ENCODE data around the gene SLC23A2.
"Not testable (repeated sequence)": the region's sequence is repeated elsewhere in the genome, so short reads cannot be mapped to it uniquely, and the experiment has no call there.

The SLC23A2 gene

DNA sequence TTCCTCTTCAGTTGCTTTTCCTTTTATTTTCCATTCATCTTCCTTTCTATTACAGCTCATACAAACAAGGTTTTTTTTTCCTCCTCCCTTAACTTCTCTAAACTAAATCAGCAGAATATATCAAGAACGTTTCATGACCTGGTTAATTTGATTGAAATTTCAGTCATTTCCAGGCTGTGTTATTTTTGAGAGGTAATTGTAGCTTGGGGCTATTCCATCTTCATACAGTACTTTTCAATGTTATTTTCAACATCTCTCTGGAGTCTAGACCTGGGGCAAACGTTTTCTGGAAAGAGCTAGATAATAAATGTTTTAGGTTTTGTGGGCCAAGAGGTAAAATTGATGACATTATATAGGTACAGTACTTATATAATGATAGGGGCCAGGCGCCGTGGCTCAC lies 4.0 kb upstream of the SLC23A2 start:
- DNase-seq = no peak

GRCh38 chr20:5004825-5005224 lies 3.5 kb upstream of the SLC23A2 start:
- not testable (repeated sequence) for DNase-seq

DNA sequence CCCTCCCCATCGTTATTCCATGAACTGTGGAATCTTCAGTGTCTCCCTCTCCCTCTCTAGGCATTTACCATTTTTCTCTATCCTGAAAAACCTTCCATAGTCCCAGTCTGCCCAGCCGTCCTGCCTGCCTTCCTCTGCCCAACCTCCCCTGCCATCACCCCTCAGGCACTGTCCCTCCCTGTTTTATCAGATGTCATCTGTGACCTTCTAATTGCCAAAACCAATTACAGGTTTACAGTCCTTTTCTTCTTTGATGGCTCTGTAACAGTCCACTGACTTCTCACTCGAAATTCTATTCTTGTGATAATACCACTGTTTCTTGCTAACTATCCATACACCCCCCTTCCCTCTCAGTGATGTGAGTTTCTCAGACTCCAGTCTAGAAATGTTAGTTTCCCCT lies 2.3 kb upstream of the SLC23A2 start:
- no peak for DNase-seq

DNA sequence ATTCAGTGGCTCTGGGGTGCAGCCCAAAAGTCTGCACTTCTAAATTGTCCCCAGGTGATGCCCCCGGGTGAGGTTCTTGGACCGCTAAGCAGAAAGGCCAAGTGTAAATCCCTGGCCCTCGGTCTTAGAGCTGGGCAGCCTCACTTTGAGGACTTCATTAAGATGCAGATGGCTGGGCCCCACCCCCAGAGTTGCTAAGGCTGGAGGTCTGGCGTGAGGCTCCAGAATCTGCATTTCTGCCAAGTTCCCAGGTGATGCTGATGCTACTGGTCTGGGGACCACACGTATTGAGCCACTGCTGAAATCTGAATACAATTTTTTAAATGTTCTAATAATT lies 735 bp upstream of the SLC23A2 start:
- peak; percentile 26 for DNase-seq

GRCh38 chr20:5000263-5001173 lies 792 bp downstream of the SLC23A2 start:
- peak; percentile 44 for DNase-seq

GRCh38 chr20:4999788-5000187 lies 1.5 kb downstream of the SLC23A2 start:
- no peak for DNase-seq

DNA sequence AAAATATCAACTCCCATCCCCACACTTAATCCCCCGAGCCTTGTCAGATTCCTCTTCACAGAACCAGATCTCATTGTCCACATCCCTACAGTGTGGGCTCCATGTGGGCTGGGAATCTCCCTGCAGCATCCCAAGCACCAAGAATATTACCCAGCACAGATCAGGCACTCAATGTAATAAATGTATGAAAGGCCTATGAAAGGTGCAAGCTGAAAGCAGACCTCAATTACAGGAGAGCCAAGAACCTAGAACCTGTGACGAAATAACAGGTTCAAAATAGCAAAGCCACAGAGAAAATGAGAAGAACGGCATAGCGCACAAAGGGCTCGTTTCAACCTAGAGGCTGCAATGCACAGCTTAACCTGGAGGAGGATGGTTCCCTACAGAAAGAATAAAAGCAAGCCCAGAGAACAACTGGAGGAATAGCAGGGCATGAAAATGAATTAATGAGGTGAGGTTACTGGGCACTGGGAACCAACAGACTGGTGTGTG lies 3.1 kb downstream of the SLC23A2 start:
- no peak for DNase-seq

DNA sequence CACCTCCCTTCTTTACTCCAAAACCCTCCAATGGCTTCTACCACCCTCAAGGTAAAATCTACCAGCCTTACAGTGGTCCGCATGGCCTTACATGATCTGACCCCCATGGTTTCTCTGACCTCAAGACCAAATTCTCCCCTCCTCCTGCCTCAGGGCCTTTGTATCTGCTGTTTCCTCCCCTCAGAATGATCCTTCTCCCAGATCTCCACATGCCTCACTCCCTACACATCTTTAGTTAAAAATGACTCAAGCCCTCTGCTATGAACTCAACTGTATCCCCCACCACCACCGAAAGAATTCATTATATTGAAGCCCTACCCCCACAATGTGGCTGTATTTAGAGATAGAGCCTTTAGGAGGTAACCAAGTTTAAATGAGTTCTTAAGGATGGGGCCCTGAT lies 4.1 kb downstream of the SLC23A2 start:
- no peak for DNase-seq

DNA sequence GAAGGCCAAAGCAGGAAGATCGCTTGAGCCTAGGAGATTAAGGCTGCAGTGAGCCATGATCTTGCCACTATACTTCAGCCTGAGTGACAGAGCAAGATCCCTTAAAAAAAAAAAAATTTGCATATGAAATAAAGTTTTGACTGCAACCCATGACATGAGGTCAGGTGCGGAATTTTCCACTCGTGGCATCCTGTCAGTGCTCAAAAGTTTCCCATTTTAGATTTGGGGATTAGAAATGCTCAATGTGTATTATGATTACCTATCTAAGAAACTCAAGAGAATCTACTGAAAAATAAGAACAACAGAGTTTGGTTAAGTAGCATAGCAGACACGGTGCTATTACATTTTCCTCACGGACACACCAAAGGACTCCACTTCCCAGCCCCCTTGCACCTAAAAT lies 11.7 kb downstream of the SLC23A2 start:
- peak; percentile 32 for DNase-seq

DNA sequence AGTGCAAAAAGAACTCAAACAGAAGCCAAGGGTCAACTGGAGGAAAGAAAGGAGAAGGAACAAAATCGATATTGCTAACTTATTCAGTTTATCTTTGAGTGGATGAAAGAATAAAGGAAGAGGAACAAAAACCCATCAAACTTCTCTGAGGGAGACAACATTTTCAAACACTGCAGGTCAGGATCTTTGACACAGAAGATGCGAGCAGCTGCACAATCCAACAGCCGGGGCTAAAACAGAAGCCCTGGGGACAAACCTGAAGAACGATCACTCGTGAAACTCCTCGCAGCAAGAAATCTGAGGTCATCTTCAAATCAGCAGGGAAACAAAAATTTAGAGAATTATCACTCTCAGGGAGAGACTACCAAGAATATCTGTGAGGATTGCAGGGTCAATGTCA lies 14.2 kb downstream of the SLC23A2 start:
- DNase-seq = no peak

GRCh38 chr20:4985658-4986057 lies 15.7 kb downstream of the SLC23A2 start:
- no peak for DNase-seq

DNA sequence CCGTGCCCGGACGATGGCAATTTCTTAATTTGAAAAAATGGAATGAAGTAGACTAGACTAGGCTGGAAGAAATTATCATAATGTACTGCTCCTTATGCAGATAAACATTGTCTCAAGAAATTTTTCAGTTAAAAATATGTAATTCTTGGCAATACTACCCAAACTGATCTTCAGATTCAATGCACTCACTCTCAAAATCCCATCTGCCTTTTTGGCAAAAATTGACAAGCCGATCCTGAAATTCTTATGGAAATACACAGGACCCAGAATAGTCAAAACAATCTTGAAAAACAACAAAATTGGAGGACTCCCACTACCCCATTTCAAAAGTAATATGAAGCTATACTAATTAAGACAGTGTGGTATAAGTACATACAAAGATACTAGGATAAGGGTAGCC lies 19.0 kb downstream of the SLC23A2 start:
- DNase-seq = no peak

DNA sequence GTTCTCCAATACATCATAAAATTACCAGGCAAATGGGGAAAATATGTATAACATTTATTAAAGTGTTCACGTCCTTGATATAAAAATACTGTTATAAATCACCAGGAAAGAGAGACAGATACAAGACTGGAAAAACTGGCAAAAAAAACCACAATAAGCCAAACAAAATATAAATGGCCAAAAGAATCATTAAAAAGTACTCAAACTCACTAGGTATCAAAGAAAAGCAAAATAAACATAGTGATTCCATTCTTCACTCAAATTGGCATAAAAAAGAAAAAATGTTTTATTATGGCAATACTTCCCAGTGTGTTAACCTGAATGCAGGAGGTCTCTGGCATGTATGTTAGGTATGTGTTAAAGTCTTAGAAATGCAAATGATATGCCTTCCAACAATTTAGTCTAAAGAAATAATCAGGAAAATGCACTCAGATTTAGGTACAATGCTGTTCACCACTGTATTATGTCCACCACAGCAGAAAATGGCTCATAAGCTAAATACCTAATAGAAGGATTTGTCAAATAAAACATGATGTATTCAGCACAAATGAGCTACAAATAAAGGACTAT lies 21.4 kb downstream of the SLC23A2 start:
- no peak for DNase-seq

DNA sequence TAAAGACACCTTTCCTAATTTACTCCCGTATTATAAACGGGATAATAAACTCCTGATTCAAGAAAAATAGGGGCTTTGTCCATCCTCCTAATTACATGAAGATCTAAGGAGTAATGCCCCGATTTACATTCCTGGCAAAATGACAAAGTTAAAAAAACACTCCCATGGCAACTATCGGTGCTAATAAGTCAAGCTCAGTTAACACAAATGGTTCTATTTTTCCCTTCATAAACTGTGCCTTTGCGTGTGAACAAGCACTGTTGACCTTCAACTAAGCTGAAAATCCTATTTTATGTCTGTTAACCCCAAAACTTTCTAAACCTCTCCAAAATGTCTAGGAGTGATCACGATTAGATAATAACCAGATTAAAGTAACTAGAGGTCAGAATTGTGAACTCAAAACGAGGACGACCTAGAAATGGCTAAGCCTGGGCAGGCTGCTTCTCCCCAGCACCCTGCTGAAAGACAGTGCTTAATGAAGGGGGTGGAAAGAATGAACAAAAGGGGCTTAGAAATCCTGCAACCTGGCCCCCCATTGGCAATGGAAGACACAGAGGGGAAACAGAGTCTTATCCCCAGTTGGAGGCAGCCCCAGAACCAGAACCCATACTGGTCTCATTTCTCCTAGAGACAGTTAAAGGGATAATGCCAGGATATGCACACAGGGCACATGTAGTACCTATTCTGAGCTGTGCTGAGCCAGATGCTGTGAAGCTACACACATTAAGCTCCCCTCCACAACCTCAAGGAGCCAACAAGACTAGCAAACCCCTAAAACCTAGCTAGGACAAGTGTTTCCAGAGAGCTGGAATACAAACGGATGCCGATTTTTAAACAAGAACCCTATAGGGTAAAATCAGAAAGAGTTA lies 23.0 kb downstream of the SLC23A2 start:
- DNase-seq = no peak

GRCh38 chr20:4976014-4976413 lies 25.3 kb downstream of the SLC23A2 start:
- DNase-seq = not testable (repeated sequence)

DNA sequence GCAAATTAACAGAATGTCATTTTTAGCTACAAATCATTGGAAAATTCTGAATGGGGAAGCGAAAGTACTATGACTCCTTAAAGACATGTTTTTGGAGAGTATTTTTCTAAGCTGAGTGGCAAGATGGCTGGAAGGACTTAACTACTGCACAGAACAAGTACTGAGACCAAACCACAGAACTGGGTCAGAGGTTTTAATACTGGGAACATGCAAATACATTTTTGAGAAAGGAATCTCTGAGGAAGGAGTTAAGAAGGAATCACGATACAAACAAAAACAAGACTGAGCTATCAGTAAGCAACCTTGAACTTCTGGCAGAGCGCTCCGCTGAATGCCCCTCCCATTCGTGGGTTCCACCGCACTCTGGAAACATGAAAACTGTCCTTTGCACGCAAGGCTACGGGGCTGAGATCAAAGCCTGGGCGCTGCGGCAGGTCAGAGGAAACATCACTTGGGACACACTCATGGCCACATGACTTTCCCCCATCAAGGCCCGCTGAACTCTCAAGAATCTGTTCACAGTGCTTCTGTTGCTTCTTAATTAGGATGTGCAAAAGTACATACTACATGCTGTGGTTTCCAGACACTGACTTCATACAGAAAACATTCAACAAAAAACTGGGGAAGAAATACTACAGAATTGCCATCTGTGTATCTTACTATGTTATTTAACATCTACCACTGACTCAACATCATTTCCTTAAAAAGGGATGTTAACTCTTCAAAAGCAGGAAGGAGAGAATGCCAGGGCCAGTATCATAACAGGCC lies 27.8 kb downstream of the SLC23A2 start:
- DNase-seq = peak; percentile 64

DNA sequence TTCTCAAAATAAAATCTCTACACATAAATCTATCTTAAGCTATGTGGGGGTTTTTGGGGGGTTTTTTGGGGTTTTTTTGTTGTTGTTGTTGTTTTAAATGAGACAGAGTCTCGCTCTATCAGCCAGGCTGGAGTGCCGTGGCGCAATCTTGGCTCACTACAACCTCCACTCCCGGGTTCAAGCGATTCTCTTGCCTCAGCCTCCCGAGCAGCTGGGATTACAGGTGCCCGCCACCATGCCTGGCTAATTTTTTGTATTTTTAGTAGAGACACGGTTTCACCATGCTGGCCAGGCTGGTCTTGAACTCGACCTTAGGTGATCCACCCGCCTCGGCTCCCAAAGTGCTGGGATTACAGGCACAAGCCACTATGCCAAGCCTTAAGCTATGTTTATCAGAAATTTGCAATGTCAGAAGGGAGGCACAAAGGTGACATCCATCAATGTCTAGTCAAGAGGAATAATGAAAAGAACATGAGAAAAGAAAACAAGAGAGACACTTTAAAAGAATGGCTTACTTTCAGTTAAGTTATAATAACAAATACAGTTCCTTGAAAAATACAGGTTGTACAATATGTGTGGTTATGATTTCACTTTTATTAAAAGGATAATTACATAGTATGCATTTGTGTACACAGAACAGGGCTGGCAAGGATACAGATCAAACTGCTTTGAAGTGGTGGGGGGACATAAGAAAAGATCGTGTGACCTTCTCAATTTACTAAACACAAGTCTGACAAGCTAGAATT lies 28.6 kb downstream of the SLC23A2 start:
- DNase-seq = no peak

DNA sequence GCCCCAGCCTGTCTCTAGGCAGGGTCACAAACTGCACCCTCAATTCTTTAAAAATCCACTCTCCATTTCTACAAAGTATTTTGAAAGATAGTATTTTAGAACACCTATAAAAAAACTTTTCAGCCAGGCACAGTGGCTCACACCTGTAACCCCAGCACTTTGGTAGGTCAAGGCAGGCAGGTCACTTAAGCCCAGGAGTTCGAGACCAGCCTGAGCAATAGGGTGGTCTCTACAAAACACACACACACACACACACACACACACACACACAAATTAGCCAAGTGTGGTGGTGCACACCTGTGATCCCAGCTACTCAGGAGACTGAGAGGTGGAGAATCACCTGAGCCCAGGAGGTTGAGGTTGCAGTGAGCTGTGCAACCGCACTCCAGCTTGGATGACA lies 30.2 kb downstream of the SLC23A2 start:
- no peak for DNase-seq

- DNase-seq = no peak
Observed at GRCh38 chr20:4967752-4968477, 33.4 kb downstream of the SLC23A2 start.

DNA sequence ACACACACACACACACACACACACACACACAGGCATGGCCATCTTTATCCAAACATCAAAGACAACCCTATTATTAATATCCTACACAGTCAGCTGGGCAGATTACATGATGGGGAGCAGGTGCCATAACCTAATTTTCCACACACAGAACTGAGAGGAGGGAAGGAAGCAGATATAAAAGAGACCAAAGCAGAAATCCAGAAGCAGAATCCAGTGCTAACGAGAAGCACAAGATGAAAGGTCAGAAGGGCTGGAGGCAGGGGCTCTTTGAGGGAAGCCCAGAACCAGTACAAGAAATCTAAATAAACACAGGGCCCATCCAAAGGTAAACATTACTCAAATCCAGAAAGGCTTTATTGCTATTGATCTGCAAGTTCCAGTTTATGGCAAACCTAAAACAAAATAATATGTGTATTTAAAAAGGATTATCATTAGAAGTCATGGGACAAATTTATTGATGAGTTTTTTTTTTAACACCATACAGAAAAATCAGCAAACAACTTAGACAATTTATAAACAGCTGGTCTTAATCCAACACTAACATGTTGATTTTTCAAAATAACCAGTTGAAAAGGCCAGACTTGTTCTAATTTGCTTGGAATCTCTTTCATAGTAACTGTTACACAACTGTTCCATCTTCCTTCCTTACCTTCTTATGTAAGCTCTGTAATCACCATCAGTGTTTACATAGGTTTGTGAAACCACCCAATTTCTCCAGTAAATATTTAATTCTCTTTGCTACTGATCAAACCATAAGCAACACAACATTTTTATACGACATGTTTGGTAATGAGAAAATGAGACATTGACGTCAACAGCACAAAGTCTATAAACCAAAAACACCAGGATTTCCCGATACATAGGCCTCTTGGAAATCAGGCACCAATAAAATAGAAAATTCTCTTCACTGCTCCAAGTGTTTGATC lies 34.2 kb downstream of the SLC23A2 start:
- DNase-seq = no peak

All from stimulated activated CD8-positive, alpha-beta memory T cell treated with anti-CD3 and anti-CD28 coated beads, Interleukin-4, amount 100 ng/mL, for 48 hours (primary cell).